Suprapubic skin (tissue), 3 donors: ENCODE results near the gene B9D1.

Experiments
- CTCF ChIP-seq, 2 donors: fragments of 200-600 bp in 1 of 2; fragments of 450-650 bp in 1 of 2; sonication (generic) in 1 of 2; IDR thresholded peaks; one replicate each; pipeline ENCODE4 v1.5.1; 2016 to 2019; ENCODE audit warnings: antibody characterized with exemption in 2 of 2, mild to moderate bottlenecking in 1 of 2, moderate library complexity in 1 of 2
- EP300 ChIP-seq: sonication (generic); formaldehyde crosslinking; IDR thresholded peaks from one replicate; pipeline ENCODE4 v1.6.1; 2017; ENCODE audit warnings: antibody characterized with exemption
- POLR2A ChIP-seq, 2 donors: fragments of 450-650 bp; IDR thresholded peaks; one replicate each; pipeline ENCODE4 v1.6.1; 2017; ENCODE audit warnings: antibody characterized with exemption in 2 of 2, mild to moderate bottlenecking in 2 of 2, moderate library complexity in 2 of 2

- TF ChIP-seq CTCF (IDR thresholded peaks at IDR 0.05) (peak; percentile 7 to 59), POLR2A (IDR thresholded peaks at IDR 0.05) (no peak), EP300 (no peak)
Observed at GRCh38 chr17:19338031-19338990, 24.2 kb downstream of the B9D1 start.
